Stomach (tissue), 9 donors: ENCODE data around the gene OR13J1. TPM values are rescaled to one million over a fixed set of nuclear protein-coding genes. Genes with fewer than 3 reads are reported as not detected.
A peak's percentile ranks its signal among the peaks of the same experiment; 100 is the strongest.

Experiments
- DNase-seq, 2 donors: peaks; one replicate each; pipeline versions ENCODE4 v3.0.0 to v3.0.0-alpha.2; 2013 to 2019
- H3K27ac ChIP-seq, 5 donors: fragments of 200-600 bp in 4 of 5; sonication (generic) in 4 of 5; one replicate each; pipeline ENCODE4 v1.5.1; 2013 to 2019; ENCODE audit warnings: mild to moderate bottlenecking in 1 of 5, moderate library complexity in 1 of 5
- H3K27me3 ChIP-seq, 3 donors: fragments of 200-600 bp; sonication (generic); one replicate each; pipeline ENCODE4 v1.5.1; 2017 to 2019; ENCODE audit warnings: mixed run types in 1 of 3
- H3K36me3 ChIP-seq, 4 donors: fragments of 200-600 bp; sonication (generic); 1 replicate in 3 of 4; 2 replicates in 1 of 4; pipeline ENCODE4 v1.5.1; 2016 to 2019
- H3K4me1 ChIP-seq, 4 donors: fragments of 200-600 bp; sonication (generic); one replicate each; pipeline ENCODE4 v1.5.1; 2016 to 2019
- H3K4me3 ChIP-seq, 4 donors: fragments of 200-600 bp; sonication (generic) in 3 of 4; one replicate each; pipeline ENCODE4 v1.5.1; 2016 to 2019; ENCODE audit warnings: mild to moderate bottlenecking in 1 of 4
- H3K9me3 ChIP-seq, 4 donors: fragments of 200-600 bp; sonication (generic); one replicate each; pipeline ENCODE4 v1.5.1; 2016 to 2019
- CTCF ChIP-seq, 7 experiments: fragments of 450-650 bp in 4 of 7; fragments of 200-600 bp in 3 of 7; sonication (generic) in 3 of 7; IDR thresholded peaks; one replicate each; pipeline ENCODE4 v1.5.1; 2016 to 2019; ENCODE audit warnings: antibody characterized with exemption in 7 of 7, control low read depth in 2 of 7, mild to moderate bottlenecking in 1 of 7
- EP300 ChIP-seq: sonication (generic); formaldehyde crosslinking; IDR thresholded peaks from one replicate; pipeline ENCODE4 v1.6.1; 2017; ENCODE audit warnings: antibody characterized with exemption
- POLR2A ChIP-seq, 4 donors: fragments of 450-650 bp; IDR thresholded peaks; one replicate each; pipeline ENCODE4 v1.6.1; 2016; ENCODE audit warnings: antibody characterized with exemption in 4 of 4, control low read depth in 2 of 4, mild to moderate bottlenecking in 1 of 4, moderate library complexity in 1 of 4
- POLR2AphosphoS5 ChIP-seq, 3 donors: sonication (generic); formaldehyde crosslinking; IDR thresholded peaks; one replicate each; pipeline ENCODE4 v1.6.1; 2016; ENCODE audit warnings: antibody characterized with exemption in 3 of 3
- WGBS, 5 donors: extraction: QIAGEN DNeasy Blood & Tissue Kit in 3 of 5; methylation state at CpG; one replicate each; pipeline versions ENCODE4 v1.1.5 to v1.1.7; 2013 to 2018; 5-methylcytosine and 5-hydroxymethylcytosine counted together
- intact Hi-C: fragments of 100-400 bp; cut with DNase I; formaldehyde crosslinking; loops from one replicate; pipeline ENCODE4 v1.15.1; 2023; ENCODE audit warnings: low total_unique reads
- polyA plus RNA-seq, 3 donors: library from polyadenylated mRNA; stranded (reverse); fragments of 200-250 nt; gene quantifications; one replicate each; pipeline ENCODE4 v1.2.3, GENCODE V29; 2013
- total RNA-seq, 5 donors: library from RNA; depleted of rRNA; stranded (reverse); fragments of >200 nt; gene quantifications; one replicate each; pipeline versions ENCODE4 v1.1.0 to v1.2.3, GENCODE V29; 2014 to 2016
- donor health status: healthy with polysubstance abuse.
- donor health status: Bipolar disorder and iron deficiency.
- donor health status: healthy.

Gene OR13J1
- total and polyA plus RNA-seq, 8 donors, result not detected

- intact Hi-C loops, result no loop called here
- H3K27me3 ChIP-seq, result no peaks in the 10 kb centered on the region
- peak; percentile 61 to 68 for DNase-seq
- no peaks in the 10 kb centered on the region for H3K36me3 ChIP-seq
- peaks cover 53 to 84% (median 62%) of the 10 kb centered on the region in 4 donors for H3K4me1 ChIP-seq
- peak overlapping the region in 4 of 5 donors; percentile 86 to 94 (median 90) for H3K27ac ChIP-seq
- H3K4me3 ChIP-seq, result no peak overlapping the region
- TF ChIP-seq EP300 (no peak), CTCF (IDR thresholded peaks at IDR 0.05) (peak in 3 of 7 experiments; percentile 29 to 46 (median 46)), POLR2AphosphoS5 (IDR thresholded peaks at IDR 0.05) (peak in 2 of 3 donors; percentile 9 to 46), POLR2A (IDR thresholded peaks at IDR 0.05) (no peak)
- WGBS, 5 donors, result 45 to 51% (median 49%) methylated on average over 13 to 14 of the region's 14 CpGs
- H3K9me3 ChIP-seq, result no peaks in the 10 kb centered on the region
These were observed 40.6 kb upstream of the OR13J1 start for GRCh38 chr9:35910613-35911359.

GRCh38 chr9:35909687-35910612 is 39.7 kb upstream of the OR13J1 start:
- TF ChIP-seq CTCF (IDR thresholded peaks at IDR 0.05) (no peak), EP300 (no peak), POLR2AphosphoS5 (IDR thresholded peaks at IDR 0.05) (no peak), POLR2A (IDR thresholded peaks at IDR 0.05) (no peak)
- Histone ChIP-seq H3K27me3 (no peaks in the 10 kb centered on the region), H3K9me3 (no peaks in the 10 kb centered on the region), H3K4me3 (no peak overlapping the region), H3K4me1 (peaks cover 61 to 88% (median 70%) of the 10 kb centered on the region in 4 donors), H3K27ac (peak overlapping the region; percentile 73 to 94 (median 89)), H3K36me3 (no peaks in the 10 kb centered on the region)
- no peak for DNase-seq
- intact Hi-C loops, result loop anchor here (5.0 kb wide), 1 partner anchor 37 kb away; no protein-coding TSS in a partner anchor
- 87 to 91% (median 89%) methylated on average over 32 to 34 of the region's 34 CpGs for WGBS, 5 donors

GRCh38 chr9:35909274-35909673 is 39.1 kb upstream of the OR13J1 start, which contains the start of gene SPAAR:
TSS of gene SPAAR (plus strand) at chr9:35909490. CDS start at chr9:35910464, 974 bp downstream.
- Histone ChIP-seq H3K36me3 (no peaks in the 10 kb centered on the region), H3K27ac (peak within 1 kb of the TSS; percentile 73 to 94 (median 89)), H3K27me3 (no peaks in the 10 kb centered on the region), H3K9me3 (no peaks in the 10 kb centered on the region), H3K4me3 (no peak within 1 kb of the TSS), H3K4me1 (peaks cover 66 to 88% (median 72%) of the 10 kb centered on the region in 4 donors)
- intact Hi-C loops, result loop anchor here (5.0 kb wide), 1 partner anchor 38 kb away; no protein-coding TSS in a partner anchor
- WGBS, 5 donors, result 66 to 92% (median 75%) methylated on average over 8 to 11 of the region's 11 CpGs
- TF ChIP-seq POLR2A (IDR thresholded peaks at IDR 0.05) (no peak), CTCF (IDR thresholded peaks at IDR 0.05) (no peak), EP300 (no peak), POLR2AphosphoS5 (IDR thresholded peaks at IDR 0.05) (peak in 1 of 3 donors; percentile 15)
- no peak for DNase-seq
